Skeletal muscle cell (primary cell): ENCODE results near the gene RASGEF1B.

Source experiments
- DNase-seq: peaks from one replicate; pipeline ENCODE4 v3.0.0-alpha.2; 2010; ENCODE audit warnings: low read depth
- H3K4me3 ChIP-seq: 2 replicates; pipeline ENCODE4 v1.5.1; 2011; ENCODE audit warnings: low read depth, mild to moderate bottlenecking, control low read depth, low read length, moderate library complexity

The RASGEF1B gene

GRCh38 chr4:81442484-81443085, 29.1 kb downstream of the RASGEF1B start:
- no peak for DNase-seq
- H3K4me3 ChIP-seq: no peak overlapping the region

GRCh38 chr4:81440949-81441348, 30.8 kb downstream of the RASGEF1B start:
- H3K4me3 ChIP-seq: no peak overlapping the region

GRCh38 chr4:81436941-81437574, 34.6 kb downstream of the RASGEF1B start:
- no peak overlapping the region for H3K4me3 ChIP-seq
- no peak for DNase-seq

More at GRCh38 chr4:81440949-81441348, 30.8 kb downstream of the RASGEF1B start:
- no peak for DNase-seq

- DNase-seq: no peak
- no peak overlapping the region for H3K4me3 ChIP-seq
Measured at GRCh38 chr4:81436096-81436495, 35.6 kb downstream of the RASGEF1B start.

- no peak for DNase-seq
Measured at GRCh38 chr4:81432825-81433224, 38.9 kb downstream of the RASGEF1B start.

GRCh38 chr4:81431971-81432370, 39.7 kb downstream of the RASGEF1B start:
- no peak for DNase-seq
- H3K4me3 ChIP-seq: no peak overlapping the region

More at GRCh38 chr4:81432825-81433224, 38.9 kb downstream of the RASGEF1B start:
- no peak overlapping the region for H3K4me3 ChIP-seq

- DNase-seq: no peak
Measured at GRCh38 chr4:81429607-81430006, 42.1 kb downstream of the RASGEF1B start.

GRCh38 chr4:81429031-81429430, 42.7 kb downstream of the RASGEF1B start:
- DNase-seq: no peak
- no peak overlapping the region for H3K4me3 ChIP-seq

More at GRCh38 chr4:81429607-81430006, 42.1 kb downstream of the RASGEF1B start:
- H3K4me3 ChIP-seq: no peak overlapping the region

- no peak for DNase-seq
- no peak overlapping the region for H3K4me3 ChIP-seq
Measured at GRCh38 chr4:81428002-81428401, 43.7 kb downstream of the RASGEF1B start.

GRCh38 chr4:81427344-81427821, 44.3 kb downstream of the RASGEF1B start:
- no peak overlapping the region for H3K4me3 ChIP-seq
- DNase-seq: no peak

GRCh38 chr4:81426770-81427289, 44.9 kb downstream of the RASGEF1B start:
- no peak for DNase-seq

GRCh38 chr4:81424816-81425755, 46.6 kb downstream of the RASGEF1B start:
- DNase-seq: no peak
- no peak overlapping the region for H3K4me3 ChIP-seq

More at GRCh38 chr4:81426770-81427289, 44.9 kb downstream of the RASGEF1B start:
- H3K4me3 ChIP-seq: no peak overlapping the region

- no peak for DNase-seq
Measured at GRCh38 chr4:81424336-81424735, 47.4 kb downstream of the RASGEF1B start.

GRCh38 chr4:81422595-81422994, 49.1 kb downstream of the RASGEF1B start:
- no peak for DNase-seq
- H3K4me3 ChIP-seq: no peak overlapping the region

More at GRCh38 chr4:81424336-81424735, 47.4 kb downstream of the RASGEF1B start:
- no peak overlapping the region for H3K4me3 ChIP-seq

GRCh38 chr4:81421346-81422218, 50.1 kb downstream of the RASGEF1B start:
- no peak overlapping the region for H3K4me3 ChIP-seq
- no peak for DNase-seq

GRCh38 chr4:81418572-81418971, 53.1 kb downstream of the RASGEF1B start:
- DNase-seq: no peak
- no peak overlapping the region for H3K4me3 ChIP-seq

- no peak overlapping the region for H3K4me3 ChIP-seq
- DNase-seq: no peak
Measured at GRCh38 chr4:81412946-81413495, 58.7 kb downstream of the RASGEF1B start.

- no peak for DNase-seq
Measured at GRCh38 chr4:81410680-81411079, 61.0 kb downstream of the RASGEF1B start.

More at GRCh38 chr4:81410680-81411079, 61.0 kb downstream of the RASGEF1B start:
- H3K4me3 ChIP-seq: no peak overlapping the region
